ENCODE results near the gene RPUSD4. TPM values are rescaled to one million over a fixed set of nuclear protein-coding genes. Genes with fewer than 3 reads are reported as not detected.

RPUSD4 gene
- total RNA-seq, 1 experiment from 2014 or later = 40.1 TPM

DNA sequence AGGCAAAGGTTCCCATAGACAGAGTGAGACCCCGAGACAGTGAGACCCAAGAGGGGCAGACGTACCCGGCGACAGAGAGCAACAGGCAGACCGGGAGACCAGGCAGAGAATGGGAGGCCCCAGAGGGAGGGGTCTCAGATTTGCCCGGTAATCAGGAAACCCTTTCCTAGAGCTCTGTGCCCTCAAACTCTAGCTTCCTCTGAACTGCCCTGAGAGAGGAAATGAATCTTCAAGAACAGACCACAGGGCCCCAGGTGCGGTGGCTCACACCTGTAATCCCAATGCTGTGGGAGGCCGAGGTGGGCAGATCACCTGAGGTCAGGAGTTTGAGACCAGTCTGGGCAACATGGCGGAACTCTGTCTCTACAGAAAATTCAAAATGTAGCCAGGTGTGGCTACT, 47.7 kb downstream of the RPUSD4 start:
- POLR2A ChIA-PET = no interaction called here
- no peak for TF ChIP-seq ZFX (IDR thresholded peaks at IDR 0.05)
- TF ChIP-seq POLR2A (IDR thresholded peaks at IDR 0.05; ENCODE audit: borderline replicate concordance, extremely low read depth, insufficient read depth, insufficient read length) = no peak
- no peak for TF ChIP-seq SP1 (IDR thresholded peaks at IDR 0.05; ENCODE audit: low read depth)
- no peak for TF ChIP-seq CEBPB (IDR thresholded peaks at IDR 0.05; ENCODE audit: low read depth)
- TF ChIP-seq POLR2AphosphoS5 (IDR thresholded peaks at IDR 0.05; ENCODE audit: low read depth, low read length) = no peak
- TF ChIP-seq, protein P1, sequence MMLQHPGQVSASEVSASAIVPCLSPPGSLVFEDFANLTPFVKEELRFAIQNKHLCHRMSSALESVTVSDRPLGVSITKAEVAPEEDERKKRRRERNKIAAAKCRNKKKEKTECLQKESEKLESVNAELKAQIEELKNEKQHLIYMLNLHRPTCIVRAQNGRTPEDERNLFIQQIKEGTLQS (IDR thresholded peaks at IDR 0.05) = no peak
- TF ChIP-seq, protein P2, sequence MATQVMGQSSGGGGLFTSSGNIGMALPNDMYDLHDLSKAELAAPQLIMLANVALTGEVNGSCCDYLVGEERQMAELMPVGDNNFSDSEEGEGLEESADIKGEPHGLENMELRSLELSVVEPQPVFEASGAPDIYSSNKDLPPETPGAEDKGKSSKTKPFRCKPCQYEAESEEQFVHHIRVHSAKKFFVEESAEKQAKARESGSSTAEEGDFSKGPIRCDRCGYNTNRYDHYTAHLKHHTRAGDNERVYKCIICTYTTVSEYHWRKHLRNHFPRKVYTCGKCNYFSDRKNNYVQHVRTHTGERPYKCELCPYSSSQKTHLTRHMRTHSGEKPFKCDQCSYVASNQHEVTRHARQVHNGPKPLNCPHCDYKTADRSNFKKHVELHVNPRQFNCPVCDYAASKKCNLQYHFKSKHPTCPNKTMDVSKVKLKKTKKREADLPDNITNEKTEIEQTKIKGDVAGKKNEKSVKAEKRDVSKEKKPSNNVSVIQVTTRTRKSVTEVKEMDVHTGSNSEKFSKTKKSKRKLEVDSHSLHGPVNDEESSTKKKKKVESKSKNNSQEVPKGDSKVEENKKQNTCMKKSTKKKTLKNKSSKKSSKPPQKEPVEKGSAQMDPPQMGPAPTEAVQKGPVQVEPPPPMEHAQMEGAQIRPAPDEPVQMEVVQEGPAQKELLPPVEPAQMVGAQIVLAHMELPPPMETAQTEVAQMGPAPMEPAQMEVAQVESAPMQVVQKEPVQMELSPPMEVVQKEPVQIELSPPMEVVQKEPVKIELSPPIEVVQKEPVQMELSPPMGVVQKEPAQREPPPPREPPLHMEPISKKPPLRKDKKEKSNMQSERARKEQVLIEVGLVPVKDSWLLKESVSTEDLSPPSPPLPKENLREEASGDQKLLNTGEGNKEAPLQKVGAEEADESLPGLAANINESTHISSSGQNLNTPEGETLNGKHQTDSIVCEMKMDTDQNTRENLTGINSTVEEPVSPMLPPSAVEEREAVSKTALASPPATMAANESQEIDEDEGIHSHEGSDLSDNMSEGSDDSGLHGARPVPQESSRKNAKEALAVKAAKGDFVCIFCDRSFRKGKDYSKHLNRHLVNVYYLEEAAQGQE (IDR thresholded peaks at IDR 0.05; ENCODE audit: low read depth) = no peak
- TF ChIP-seq, protein P3, sequence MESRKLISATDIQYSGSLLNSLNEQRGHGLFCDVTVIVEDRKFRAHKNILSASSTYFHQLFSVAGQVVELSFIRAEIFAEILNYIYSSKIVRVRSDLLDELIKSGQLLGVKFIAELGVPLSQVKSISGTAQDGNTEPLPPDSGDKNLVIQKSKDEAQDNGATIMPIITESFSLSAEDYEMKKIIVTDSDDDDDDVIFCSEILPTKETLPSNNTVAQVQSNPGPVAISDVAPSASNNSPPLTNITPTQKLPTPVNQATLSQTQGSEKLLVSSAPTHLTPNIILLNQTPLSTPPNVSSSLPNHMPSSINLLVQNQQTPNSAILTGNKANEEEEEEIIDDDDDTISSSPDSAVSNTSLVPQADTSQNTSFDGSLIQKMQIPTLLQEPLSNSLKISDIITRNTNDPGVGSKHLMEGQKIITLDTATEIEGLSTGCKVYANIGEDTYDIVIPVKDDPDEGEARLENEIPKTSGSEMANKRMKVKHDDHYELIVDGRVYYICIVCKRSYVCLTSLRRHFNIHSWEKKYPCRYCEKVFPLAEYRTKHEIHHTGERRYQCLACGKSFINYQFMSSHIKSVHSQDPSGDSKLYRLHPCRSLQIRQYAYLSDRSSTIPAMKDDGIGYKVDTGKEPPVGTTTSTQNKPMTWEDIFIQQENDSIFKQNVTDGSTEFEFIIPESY (IDR thresholded peaks at IDR 0.05; ENCODE audit: extremely low read depth, insufficient replicate concordance, low read length) = no peak
- TF ChIP-seq, protein P4, sequence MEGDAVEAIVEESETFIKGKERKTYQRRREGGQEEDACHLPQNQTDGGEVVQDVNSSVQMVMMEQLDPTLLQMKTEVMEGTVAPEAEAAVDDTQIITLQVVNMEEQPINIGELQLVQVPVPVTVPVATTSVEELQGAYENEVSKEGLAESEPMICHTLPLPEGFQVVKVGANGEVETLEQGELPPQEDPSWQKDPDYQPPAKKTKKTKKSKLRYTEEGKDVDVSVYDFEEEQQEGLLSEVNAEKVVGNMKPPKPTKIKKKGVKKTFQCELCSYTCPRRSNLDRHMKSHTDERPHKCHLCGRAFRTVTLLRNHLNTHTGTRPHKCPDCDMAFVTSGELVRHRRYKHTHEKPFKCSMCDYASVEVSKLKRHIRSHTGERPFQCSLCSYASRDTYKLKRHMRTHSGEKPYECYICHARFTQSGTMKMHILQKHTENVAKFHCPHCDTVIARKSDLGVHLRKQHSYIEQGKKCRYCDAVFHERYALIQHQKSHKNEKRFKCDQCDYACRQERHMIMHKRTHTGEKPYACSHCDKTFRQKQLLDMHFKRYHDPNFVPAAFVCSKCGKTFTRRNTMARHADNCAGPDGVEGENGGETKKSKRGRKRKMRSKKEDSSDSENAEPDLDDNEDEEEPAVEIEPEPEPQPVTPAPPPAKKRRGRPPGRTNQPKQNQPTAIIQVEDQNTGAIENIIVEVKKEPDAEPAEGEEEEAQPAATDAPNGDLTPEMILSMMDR (IDR thresholded peaks at IDR 0.05 in 2 of 3, conservative IDR thresholded peaks at IDR 0.05 in 1 of 3; ENCODE audit: borderline replicate concordance in 1 of 3, insufficient read depth in 1 of 3, low read depth in 2 of 3, low read length in 2 of 3) = no peak
- TF ChIP-seq TCF7L2 (IDR thresholded peaks at IDR 0.05; ENCODE audit: borderline replicate concordance, extremely low read depth, insufficient read depth, insufficient read length) = no peak
- TF ChIP-seq EGR1 (IDR thresholded peaks at IDR 0.05; ENCODE audit: low read depth) = no peak
- no peak for TF ChIP-seq EZH2phosphoT487 (IDR thresholded peaks at IDR 0.05; ENCODE audit: borderline replicate concordance)
- no peak for TF ChIP-seq FOSL1 (IDR thresholded peaks at IDR 0.05; ENCODE audit: low read depth)
- TF ChIP-seq, protein P5, sequence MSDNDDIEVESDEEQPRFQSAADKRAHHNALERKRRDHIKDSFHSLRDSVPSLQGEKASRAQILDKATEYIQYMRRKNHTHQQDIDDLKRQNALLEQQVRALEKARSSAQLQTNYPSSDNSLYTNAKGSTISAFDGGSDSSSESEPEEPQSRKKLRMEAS (IDR thresholded peaks at IDR 0.05) = no peak
- TF ChIP-seq RAD21 (IDR thresholded peaks at IDR 0.05; ENCODE audit: low read depth) = no peak
- TF ChIP-seq YY1 (IDR thresholded peaks at IDR 0.05; ENCODE audit: extremely low read depth, insufficient replicate concordance, low read depth, low read length) = no peak
- no peak for TF ChIP-seq SRF (IDR thresholded peaks at IDR 0.05; ENCODE audit: low read depth)
- no peak for TF ChIP-seq ELF1 (IDR thresholded peaks at IDR 0.05; ENCODE audit: borderline replicate concordance, low read depth)
- TF ChIP-seq JUND (IDR thresholded peaks at IDR 0.05) = no peak
- TF ChIP-seq ZNF274 (IDR thresholded peaks at IDR 0.05; ENCODE audit: low read depth, low read length) = no peak
- ATAC-seq (no peak), DNase-seq (ENCODE audit: low read depth, low spot score) (no peak)
- Histone ChIP-seq H3K79me2 (ENCODE audit: insufficient read depth, low read length) (no peaks in the 10 kb centered on the region), H3K9me2 (ENCODE audit: insufficient read depth) (no peaks in the 10 kb centered on the region), H3K4me3 (replicated peaks in 1 of 2; ENCODE audit: low read depth in 1 of 2, low read length in 2 of 2) (no peak overlapping the region), H3K4me2 (ENCODE audit: low read length) (no peak overlapping the region), H3K9ac (ENCODE audit: low read length) (no peak overlapping the region), H4K20me1 (ENCODE audit: insufficient read depth) (no peaks in the 10 kb centered on the region), H3K9me3 (ENCODE audit: control insufficient read depth in 1 of 2, insufficient read depth in 1 of 2, low read depth in 1 of 2, low read length in 2 of 2) (no peaks in the 10 kb centered on the region), H3K36me3 (ENCODE audit: control insufficient read depth in 1 of 2, insufficient read depth in 2 of 2, low read length in 2 of 2) (no peaks in the 10 kb centered on the region), H3K4me1 (ENCODE audit: control insufficient read depth in 1 of 2, insufficient read depth in 2 of 2, low read length in 2 of 2) (peaks cover 0 to 5% of the 10 kb centered on the region in 2 experiments; a peak in 1 of 4 replicates), H3K27me3 (ENCODE audit: insufficient read depth, low read length) (no peaks in the 10 kb centered on the region), H2AFZ (ENCODE audit: low read depth, low read length, poor library complexity, severe bottlenecking) (no peak overlapping the region), H3K27ac (ENCODE audit: low read depth, low read length) (no peak overlapping the region)
- RAD21 ChIA-PET (ENCODE audit: low non-redundant PET in 1 of 2, low total read pairs in 2 of 2, uncharacterized antibody in 2 of 2, unreplicated experiment in 2 of 2) = no interaction called here
- intact Hi-C loops (cut with micrococcal nuclease) = no loop called here
- BruUV-seq (replicated peaks) = no TSS peak
- CTCF ChIA-PET = no interaction called here

Measured in HCT116 (cell line).